Nephron (organoid): Measurements from ENCODE around the gene WDPCP.

Source experiments
- H3K27ac Mint-ChIP-seq, 3 experiments: 2 replicates each; pipeline ENCODE4 v1.8.0; 2020; ENCODE audit warnings: mixed read lengths in 3 of 3, mild to moderate bottlenecking in 2 of 3, moderate library complexity in 1 of 3
- H3K27me3 Mint-ChIP-seq: 2 replicates; pipeline ENCODE4 v1.8.0; 2021; ENCODE audit warnings: low read depth, mild to moderate bottlenecking, moderate library complexity, mixed read lengths
- H3K36me3 Mint-ChIP-seq: 2 replicates; pipeline ENCODE4 v1.8.0; 2020; ENCODE audit warnings: low read depth, mixed read lengths
- H3K4me1 Mint-ChIP-seq: 2 replicates; pipeline ENCODE4 v1.8.0; 2020; ENCODE audit warnings: mixed read lengths
- H3K4me3 Mint-ChIP-seq, 3 experiments: 2 replicates each; pipeline ENCODE4 v1.8.0; 2020; ENCODE audit warnings: mild to moderate bottlenecking in 3 of 3, mixed read lengths in 3 of 3, moderate library complexity in 2 of 3
- H3K9me3 Mint-ChIP-seq: 2 replicates; pipeline ENCODE4 v1.8.0; 2020; ENCODE audit warnings: mixed read lengths
- CTCF ChIP-seq, 3 experiments: fragments of 200-600 bp; sonication (generic); IDR thresholded peaks; one replicate each; pipeline ENCODE4 v1.5.0; 2021; ENCODE audit warnings: antibody characterized with exemption in 3 of 3; ENCODE audit not compliant: unreplicated experiment in 3 of 3

Gene WDPCP

GRCh38 chr2:63494968-63495367 is 93.3 kb downstream of the WDPCP start:
- H3K4me1 Mint-ChIP-seq: no peaks in the 10 kb centered on the region
- H3K9me3 Mint-ChIP-seq: no peaks in the 10 kb centered on the region
- H3K4me3 Mint-ChIP-seq: no peak overlapping the region
- no peaks in the 10 kb centered on the region for H3K27me3 Mint-ChIP-seq
- no peak for TF ChIP-seq CTCF (IDR thresholded peaks at IDR 0.05; ENCODE audit: unreplicated experiment in 3 of 3)
- H3K36me3 Mint-ChIP-seq: no peaks in the 10 kb centered on the region
- no peak overlapping the region for H3K27ac Mint-ChIP-seq

- Mint-ChIP-seq H3K4me3 (no peak overlapping the region), H3K27me3 (no peaks in the 10 kb centered on the region), H3K27ac (no peak overlapping the region), H3K9me3 (no peaks in the 10 kb centered on the region), H3K36me3 (no peaks in the 10 kb centered on the region), H3K4me1 (no peaks in the 10 kb centered on the region)
- no peak for TF ChIP-seq CTCF (IDR thresholded peaks at IDR 0.05; ENCODE audit: unreplicated experiment in 3 of 3)
These were observed 94.2 kb downstream of the WDPCP start for GRCh38 chr2:63494100-63494499.

- Mint-ChIP-seq H3K4me1 (no peaks in the 10 kb centered on the region), H3K27me3 (no peaks in the 10 kb centered on the region), H3K36me3 (no peaks in the 10 kb centered on the region), H3K9me3 (no peaks in the 10 kb centered on the region), H3K27ac (no peak overlapping the region), H3K4me3 (no peak overlapping the region)
- peak; percentile 66 to 84 (median 67) for TF ChIP-seq CTCF (IDR thresholded peaks at IDR 0.05; ENCODE audit: unreplicated experiment in 3 of 3)
These were observed 100.1 kb downstream of the WDPCP start for GRCh38 chr2:63488118-63488713.

GRCh38 chr2:63486861-63487290 is 101.4 kb downstream of the WDPCP start:
- no peak overlapping the region for H3K4me3 Mint-ChIP-seq
- H3K4me1 Mint-ChIP-seq: no peaks in the 10 kb centered on the region
- H3K27me3 Mint-ChIP-seq: no peaks in the 10 kb centered on the region
- no peaks in the 10 kb centered on the region for H3K36me3 Mint-ChIP-seq
- no peak for TF ChIP-seq CTCF (IDR thresholded peaks at IDR 0.05; ENCODE audit: unreplicated experiment in 3 of 3)
- no peak overlapping the region for H3K27ac Mint-ChIP-seq
- H3K9me3 Mint-ChIP-seq: no peaks in the 10 kb centered on the region

GRCh38 chr2:63484901-63485300 is 103.4 kb downstream of the WDPCP start:
- TF ChIP-seq CTCF (IDR thresholded peaks at IDR 0.05; ENCODE audit: unreplicated experiment in 3 of 3): no peak
- Mint-ChIP-seq H3K4me3 (no peak overlapping the region), H3K27ac (no peak overlapping the region), H3K27me3 (no peaks in the 10 kb centered on the region), H3K36me3 (peaks cover 7% of the 10 kb centered on the region), H3K9me3 (peaks cover 8% of the 10 kb centered on the region), H3K4me1 (no peaks in the 10 kb centered on the region)

- Mint-ChIP-seq H3K36me3 (peaks cover 7% of the 10 kb centered on the region), H3K4me3 (no peak overlapping the region), H3K4me1 (no peaks in the 10 kb centered on the region), H3K27ac (no peak overlapping the region), H3K27me3 (no peaks in the 10 kb centered on the region), H3K9me3 (peaks cover 8% of the 10 kb centered on the region)
- no peak for TF ChIP-seq CTCF (IDR thresholded peaks at IDR 0.05; ENCODE audit: unreplicated experiment in 3 of 3)
These were observed 103.8 kb downstream of the WDPCP start for GRCh38 chr2:63484481-63484880.
